ENCODE data around the gene PCED1A. TPM values are rescaled to one million over a fixed set of nuclear protein-coding genes. Genes with fewer than 3 reads are reported as not detected.

The PCED1A gene
- total and polyA plus RNA-seq, 9 of the 15 experiments (the other 6 are each of a cell fraction or from before 2014, with no cell fraction given), result 1.5 to 11.5 (median 5.9) TPM

GRCh38 chr20:2845607-2846006 lies 5.2 kb upstream of the PCED1A start:
- Histone ChIP-seq H3K4me1 (replicated peaks in 1 of 2; ENCODE audit: control insufficient read depth in 2 of 2, insufficient read depth in 2 of 2, low read length in 2 of 2) (peaks cover 5 to 8% of the 10 kb centered on the region in 2 experiments; a peak in 3 of 5 replicates), H3K4me2 (ENCODE audit: insufficient read depth, low read length) (no peak overlapping the region), H3K79me2 (ENCODE audit: control insufficient read depth, insufficient read depth, low read length) (peaks cover 3% of the 10 kb centered on the region; the same call in 1 of the 3 replicates), H3K27me3 (ENCODE audit: control insufficient read depth in 2 of 2, insufficient read depth in 2 of 2, low read length in 2 of 2) (no peaks in the 10 kb centered on the region), H3K9ac (ENCODE audit: insufficient read depth in 1 of 2, low read depth in 2 of 2, low read length in 2 of 2) (no peak overlapping the region), H3K9me1 (ENCODE audit: control insufficient read depth, insufficient read depth, low read length) (no peaks in the 10 kb centered on the region), H3K9me3 (replicated peaks; ENCODE audit: control insufficient read depth, insufficient read depth, low read depth, low read length) (no peaks in the 10 kb centered on the region), H3K36me3 (ENCODE audit: control insufficient read depth, insufficient read depth, low read length) (no peaks in the 10 kb centered on the region), H3K4me3 (no peak overlapping the region), H3K27ac (ENCODE audit: extremely low read depth, low read depth, low read length) (no peak overlapping the region), H2AFZ (ENCODE audit: low read depth, low read length) (no peak overlapping the region), H4K20me1 (replicated peaks; ENCODE audit: control insufficient read depth, insufficient read depth, low read length) (no peaks in the 10 kb centered on the region)
- WGBS (ENCODE audit: insufficient coverage, low coverage, missing lambda C conversion rate), result 44% methylated on average over 2 of the region's 2 CpGs
- no peak for DNase-seq (ENCODE audit: extremely low read depth in 1 of 4, low spot score in 3 of 4)
- BruUV-seq (replicated peaks), result no TSS peak
- CTCF ChIA-PET (ENCODE audit: low intra/inter-chr PET ratio), result no interaction called here
- TF ChIP-seq PHF20 (IDR thresholded peaks at IDR 0.05; ENCODE audit: partially characterized antibody) (no peak), SNRNP70 (optimal IDR thresholded peaks at IDR 0.05; ENCODE audit: low read depth, low read length) (no peak), ZC3H8 (IDR thresholded peaks at IDR 0.05) (no peak), RFX1 (IDR thresholded peaks at IDR 0.05) (no peak), MLX (CRISPR knock-in tag; conservative IDR thresholded peaks at IDR 0.05) (no peak), EP400 (IDR thresholded peaks at IDR 0.05) (no peak), HBP1 (CRISPR knock-in tag; IDR thresholded peaks at IDR 0.05) (no peak), ZFP1 (CRISPR knock-in tag; IDR thresholded peaks at IDR 0.05) (no peak), ZNF445 (CRISPR knock-in tag; IDR thresholded peaks at IDR 0.05; ENCODE audit: low read depth) (no peak), JUNB (CRISPR knock-in tag; conservative IDR thresholded peaks at IDR 0.05) (no peak), MTA3 (IDR thresholded peaks at IDR 0.05; ENCODE audit: borderline replicate concordance) (no peak), C11orf30 (IDR thresholded peaks at IDR 0.05; ENCODE audit: low read depth) (no peak), BRCA1 (IDR thresholded peaks at IDR 0.05) (no peak), BRCA1 (CRISPR knock-in tag; IDR thresholded peaks at IDR 0.05) (no peak), KLF16 (IDR thresholded peaks at IDR 0.05) (no peak), AFF1 (IDR thresholded peaks at IDR 0.05; ENCODE audit: low read depth in 1 of 2, partially characterized antibody in 2 of 2) (no peak), SP2 (IDR thresholded peaks at IDR 0.05; ENCODE audit: extremely low read depth, low read depth, low read length, poor library complexity, severe bottlenecking) (no peak), CREB3 (tag; conservative IDR thresholded peaks at IDR 0.05; ENCODE audit: low read depth) (no peak)
- intact Hi-C loops (cut with micrococcal nuclease) (no loop called here), in situ Hi-C loops (cut with MboI) (loop anchor here (5.0 kb wide), 1 partner anchor 88 kb away; no protein-coding TSS in a partner anchor)
- ATAC-seq, result no peak
- FAIRE-seq, result no peak
- POLR2A ChIA-PET, result no interaction called here
